Bronchial epithelial cell (primary cell): ENCODE measurements around the gene POGZ. TPM values are rescaled to one million over a fixed set of nuclear protein-coding genes. Genes with fewer than 3 reads are reported as not detected.
A peak's percentile ranks its signal among the peaks of the same experiment; 100 is the strongest.
"Not testable (repeated sequence)": the region's sequence is repeated elsewhere in the genome, so short reads cannot be mapped to it uniquely, and the experiment has no call there.

Experiments
- DNase-seq: peaks from one replicate; pipeline ENCODE4 v3.0.0-alpha.2; 2010; ENCODE audit warnings: low read depth
- FAIRE-seq: peaks from 2 replicates; lab custom pipeline; 2011; peaks lifted over from hg19 to GRCh38; lab: Jason Lieb, UNC
- H3K27me3 ChIP-seq: 2 replicates; pipeline ENCODE4 v1.5.1; 2011; ENCODE audit warnings: low read length; ENCODE audit not compliant: control insufficient read depth, insufficient read depth
- H3K36me3 ChIP-seq: 2 replicates; pipeline ENCODE4 v1.5.1; 2011; ENCODE audit warnings: low read length; ENCODE audit not compliant: control insufficient read depth, insufficient read depth
- H3K4me3 ChIP-seq: 2 replicates; pipeline ENCODE4 v1.5.1; 2011; ENCODE audit warnings: mild to moderate bottlenecking, low read depth, low read length, control low read depth
- CTCF ChIP-seq: IDR thresholded peaks from 2 replicates; pipeline ENCODE4 v1.5.1; 2011; ENCODE audit warnings: mild to moderate bottlenecking, moderate library complexity, low read length, control low read depth, inconsistent platforms; ENCODE audit not compliant: insufficient read depth, severe bottlenecking
- total RNA-seq: library from RNA; depleted of rRNA; stranded (reverse); fragments of >200 nt; gene quantifications from 2 replicates; pipeline ENCODE4 v1.2.1, GENCODE V29; 2014

Gene POGZ
- total RNA-seq, 1 donor from 2014 or later = 6.6 TPM

DNA sequence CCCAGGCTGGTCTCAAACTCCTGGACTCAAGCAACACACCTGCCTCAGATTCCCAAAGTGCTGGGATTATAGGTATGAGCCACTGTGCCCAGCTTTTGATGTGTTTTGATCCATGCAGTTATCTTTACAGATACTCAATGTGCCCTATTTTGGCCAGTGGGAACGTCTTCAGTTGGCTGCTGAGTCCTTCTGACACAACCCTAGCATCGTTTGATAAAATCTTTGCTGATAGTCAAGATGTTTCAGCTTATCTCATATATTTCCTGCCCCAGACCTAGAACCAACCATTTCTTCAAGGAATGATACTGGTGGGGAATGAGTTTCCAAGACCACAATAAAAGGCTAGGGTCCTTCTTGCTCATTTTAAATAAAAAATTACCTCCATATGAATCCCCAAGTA lies 11.6 kb downstream of the POGZ start:
- no peak for TF ChIP-seq CTCF
- FAIRE-seq = no peak
- H3K4me3 ChIP-seq = no peak overlapping the region
- DNase-seq = no peak
- H3K27me3 ChIP-seq = no peaks in the 10 kb centered on the region
- H3K36me3 ChIP-seq = no peaks in the 10 kb centered on the region

DNA sequence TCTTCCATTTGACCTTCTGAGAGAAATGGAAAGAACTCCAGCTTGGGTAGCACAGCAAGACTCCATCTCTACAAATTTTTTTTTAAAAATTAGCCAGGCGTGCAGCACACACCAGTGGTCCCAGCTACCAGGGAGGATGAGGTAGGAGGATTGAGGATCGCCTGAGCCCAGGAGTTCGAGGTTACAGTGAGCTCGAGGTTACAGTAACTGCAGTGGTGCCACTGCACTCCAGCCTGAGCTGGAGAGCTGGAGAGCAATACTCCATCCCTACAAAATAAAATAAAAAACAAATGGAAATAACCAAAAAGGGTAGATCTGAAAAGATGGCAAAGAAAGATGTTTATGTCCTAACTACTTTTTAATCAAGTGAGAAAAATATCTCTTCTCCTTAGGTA lies 14.5 kb downstream of the POGZ start:
- H3K4me3 ChIP-seq = no peak overlapping the region
- H3K36me3 ChIP-seq = peaks cover 4% of the 10 kb centered on the region
- DNase-seq (no peak), FAIRE-seq (no peak)
- TF ChIP-seq CTCF = no peak
- no peaks in the 10 kb centered on the region for H3K27me3 ChIP-seq

DNA sequence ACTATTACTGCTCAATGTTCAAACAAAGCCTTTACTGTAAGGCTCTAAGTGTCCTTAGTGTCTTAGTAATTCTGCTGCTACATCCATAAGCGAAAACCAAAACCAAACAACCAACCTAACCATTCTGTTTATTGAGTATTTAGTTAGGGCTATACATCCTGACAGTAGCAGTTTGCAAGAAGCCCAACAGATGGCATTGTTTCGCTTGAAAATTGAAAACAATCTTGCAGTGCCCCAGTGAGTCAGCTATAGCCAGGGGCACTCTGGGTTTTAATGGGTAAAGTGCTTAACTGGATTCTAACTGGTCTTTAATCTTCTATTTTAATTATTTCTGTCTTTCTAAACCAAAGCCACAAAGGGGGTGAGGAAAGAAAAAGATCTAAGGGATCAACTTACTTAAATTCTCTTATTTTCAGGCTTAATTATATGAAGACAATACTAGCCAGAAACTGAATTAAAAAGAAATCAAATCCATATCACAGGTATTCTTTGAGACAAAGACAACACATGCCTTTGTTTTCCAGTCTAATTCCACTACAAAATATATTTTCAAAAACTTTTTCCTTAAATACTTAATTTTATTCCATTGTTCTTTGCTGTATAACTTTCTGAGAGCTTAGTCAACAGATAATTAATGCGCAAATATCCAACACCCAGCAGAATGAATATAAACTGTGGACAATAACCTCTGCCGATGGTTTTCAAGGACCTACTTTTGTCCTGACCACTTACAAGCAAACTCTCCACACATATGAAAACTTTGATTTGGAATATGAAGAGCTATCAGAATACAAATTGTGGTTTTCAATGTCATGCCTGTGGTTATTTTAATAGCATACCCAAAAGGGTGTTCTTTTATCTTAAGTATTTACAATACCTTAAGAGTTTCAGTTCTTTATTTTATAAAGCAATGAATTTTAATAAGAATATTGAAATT lies 15.2 kb downstream of the POGZ start:
- Histone ChIP-seq H3K36me3 (peaks cover 4% of the 10 kb centered on the region), H3K27me3 (no peaks in the 10 kb centered on the region), H3K4me3 (no peak overlapping the region)
- DNase-seq (peak; percentile 88), FAIRE-seq (no peak)
- TF ChIP-seq CTCF = peak; percentile 71

DNA sequence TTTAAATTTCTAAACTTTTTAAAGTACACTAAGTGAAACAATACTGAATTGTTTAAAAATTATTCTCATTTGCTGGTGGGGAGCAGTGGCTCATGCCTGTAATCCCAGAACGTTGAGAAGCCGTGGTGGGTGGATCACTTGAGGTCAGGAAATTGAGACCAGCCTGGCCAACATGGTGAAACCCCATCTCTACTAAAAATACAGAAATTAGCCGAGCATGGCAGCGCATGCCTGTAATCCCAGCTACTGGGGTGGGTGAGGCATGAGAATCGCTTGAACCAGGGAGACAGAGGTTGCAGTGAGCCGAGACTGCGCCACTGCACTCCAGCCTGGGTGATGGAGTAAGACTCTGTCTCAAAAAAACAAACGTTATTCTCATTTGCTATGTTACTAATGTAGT lies 21.9 kb downstream of the POGZ start:
- not testable (repeated sequence) for FAIRE-seq, H3K4me3 ChIP-seq, H3K36me3 ChIP-seq, DNase-seq, H3K27me3 ChIP-seq

DNA sequence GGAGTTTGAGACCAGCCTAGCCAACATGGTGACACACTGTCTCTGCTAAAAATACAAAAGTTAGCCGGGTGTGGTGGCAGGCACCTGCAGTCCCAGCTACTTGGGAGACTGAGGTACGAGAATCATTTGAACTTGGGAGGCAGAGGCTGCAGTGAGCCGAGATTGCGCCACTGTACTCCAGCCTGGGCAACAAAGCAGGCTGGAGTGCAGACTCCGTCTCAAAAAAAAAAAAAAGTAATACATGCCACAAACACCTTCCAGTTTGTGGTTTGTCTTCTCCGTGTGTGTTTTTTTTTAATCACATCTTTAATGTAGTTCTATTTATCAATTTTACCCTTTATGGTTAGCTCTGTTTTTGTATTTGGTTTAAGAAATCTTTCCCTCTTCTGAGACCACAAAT lies 22.3 kb downstream of the POGZ start:
- Histone ChIP-seq H3K4me3 (no peak overlapping the region), H3K27me3 (no peaks in the 10 kb centered on the region), H3K36me3 (peaks cover 5% of the 10 kb centered on the region)
- no peak for TF ChIP-seq CTCF
- DNase-seq (no peak), FAIRE-seq (no peak)

DNA sequence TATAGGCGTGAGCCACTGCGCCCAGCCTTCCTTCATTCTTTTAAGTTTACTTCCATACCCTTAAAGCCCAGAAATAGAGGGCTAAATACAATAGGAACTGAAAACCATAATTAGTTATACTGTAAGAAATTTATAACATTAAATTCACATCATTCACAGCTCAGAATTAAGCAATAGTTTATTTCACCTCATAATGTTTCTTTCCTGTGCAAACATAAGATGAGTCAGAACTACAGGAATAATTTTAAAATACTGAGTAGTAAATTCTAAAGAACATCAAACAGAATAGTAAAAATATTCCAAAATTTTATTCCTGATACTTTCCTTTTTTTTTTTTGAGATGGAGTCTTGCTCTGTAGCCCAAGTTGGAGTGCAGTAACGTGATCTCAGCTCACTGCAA lies 24.1 kb downstream of the POGZ start:
- FAIRE-seq (no peak), DNase-seq (peak; percentile 51)
- TF ChIP-seq CTCF = no peak
- H3K27me3 ChIP-seq = no peaks in the 10 kb centered on the region
- H3K36me3 ChIP-seq = peaks cover 3% of the 10 kb centered on the region
- no peak overlapping the region for H3K4me3 ChIP-seq

DNA sequence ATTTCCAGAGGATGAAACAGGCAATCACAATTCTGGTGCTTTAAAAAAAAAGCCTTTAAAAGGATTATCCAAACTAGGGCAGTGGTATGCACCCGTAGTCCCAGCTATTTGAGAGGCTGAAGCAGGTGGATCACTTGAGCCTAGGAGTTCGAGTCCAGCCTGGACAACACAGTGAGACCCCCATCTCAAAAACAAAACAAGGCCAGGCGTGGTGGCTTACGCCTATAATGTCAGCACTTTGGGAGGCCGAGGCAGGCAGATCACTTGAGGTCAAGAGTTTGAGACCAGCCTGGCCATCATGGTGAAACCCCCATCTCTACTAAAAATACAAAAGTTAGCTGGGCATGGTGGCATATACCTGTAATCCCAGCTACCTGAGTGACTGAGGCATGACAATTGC lies 25.5 kb downstream of the POGZ start:
- FAIRE-seq, H3K36me3 ChIP-seq, DNase-seq, H3K27me3 ChIP-seq, H3K4me3 ChIP-seq: not testable (repeated sequence)
